OCI-LY3 (cell line): ENCODE data around the gene TMEM18.

ENCODE experiments used
- EZH2phosphoT487 ChIP-seq: fragments of 200-600 bp; shearing (Covaris generic); IDR thresholded peaks from 2 replicates; pipeline ENCODE4 v1.6.1; 2018; ENCODE audit warnings: antibody characterized with exemption, mixed run types, low read depth
- TF ChIP-seq, protein P1 (sequence below): fragments of 200-600, 300-600 bp; sonication (generic); IDR thresholded peaks from 2 replicates; pipeline ENCODE4 v1.5.1; 2014; ENCODE audit warnings: antibody characterized with exemption, low read length, low read depth

DNA sequence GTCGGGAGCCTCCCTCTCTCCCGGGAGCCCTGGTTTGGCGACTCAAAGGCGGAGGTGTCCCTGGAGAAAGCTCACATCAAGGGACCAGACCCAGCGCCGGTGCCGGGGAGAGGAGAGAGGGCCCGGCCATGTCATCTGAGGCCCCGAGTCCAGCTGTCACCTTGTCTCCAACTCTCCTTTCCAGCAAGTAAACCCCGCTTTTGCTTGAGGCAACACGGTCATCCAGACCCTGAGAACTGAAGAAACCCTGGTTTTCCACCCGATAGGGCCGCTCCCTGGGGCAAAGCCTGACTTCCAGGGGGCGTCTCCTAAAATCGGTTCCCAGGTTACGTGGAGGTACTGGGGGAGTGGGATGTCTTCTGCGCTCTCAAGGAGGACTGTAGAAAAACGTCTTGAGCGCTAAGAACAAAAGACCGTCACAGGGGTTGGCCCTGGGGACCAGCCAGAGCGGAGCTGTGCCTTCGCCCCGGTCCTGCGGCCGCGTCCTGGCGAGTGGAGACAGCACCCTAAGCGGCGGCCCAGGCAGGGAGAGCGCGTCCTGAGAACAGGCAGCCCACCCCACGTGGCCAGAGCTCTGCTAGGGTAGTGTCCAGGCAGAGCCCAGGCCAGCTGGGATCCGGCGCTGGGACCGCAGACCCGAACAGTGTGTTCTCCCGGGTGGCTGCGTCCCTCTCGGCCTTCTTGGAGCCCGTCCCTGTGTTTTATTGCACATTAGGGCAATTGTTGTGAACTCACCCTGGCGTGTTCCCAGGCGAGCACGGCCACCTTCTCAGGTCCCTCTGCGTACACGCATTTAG lies 55.7 kb downstream of the TMEM18 start:
- TF ChIP-seq, protein P1, sequence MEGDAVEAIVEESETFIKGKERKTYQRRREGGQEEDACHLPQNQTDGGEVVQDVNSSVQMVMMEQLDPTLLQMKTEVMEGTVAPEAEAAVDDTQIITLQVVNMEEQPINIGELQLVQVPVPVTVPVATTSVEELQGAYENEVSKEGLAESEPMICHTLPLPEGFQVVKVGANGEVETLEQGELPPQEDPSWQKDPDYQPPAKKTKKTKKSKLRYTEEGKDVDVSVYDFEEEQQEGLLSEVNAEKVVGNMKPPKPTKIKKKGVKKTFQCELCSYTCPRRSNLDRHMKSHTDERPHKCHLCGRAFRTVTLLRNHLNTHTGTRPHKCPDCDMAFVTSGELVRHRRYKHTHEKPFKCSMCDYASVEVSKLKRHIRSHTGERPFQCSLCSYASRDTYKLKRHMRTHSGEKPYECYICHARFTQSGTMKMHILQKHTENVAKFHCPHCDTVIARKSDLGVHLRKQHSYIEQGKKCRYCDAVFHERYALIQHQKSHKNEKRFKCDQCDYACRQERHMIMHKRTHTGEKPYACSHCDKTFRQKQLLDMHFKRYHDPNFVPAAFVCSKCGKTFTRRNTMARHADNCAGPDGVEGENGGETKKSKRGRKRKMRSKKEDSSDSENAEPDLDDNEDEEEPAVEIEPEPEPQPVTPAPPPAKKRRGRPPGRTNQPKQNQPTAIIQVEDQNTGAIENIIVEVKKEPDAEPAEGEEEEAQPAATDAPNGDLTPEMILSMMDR = no peak
- TF ChIP-seq EZH2phosphoT487 = no peak
